ENCODE measurements around the gene CNIH3. TPM values are rescaled to one million over a fixed set of nuclear protein-coding genes. Genes with fewer than 3 reads are reported as not detected.

CNIH3 gene
- total and polyA plus RNA-seq, 12 donors, result 0.30 to 5.5 (median 2.2) TPM

DNA sequence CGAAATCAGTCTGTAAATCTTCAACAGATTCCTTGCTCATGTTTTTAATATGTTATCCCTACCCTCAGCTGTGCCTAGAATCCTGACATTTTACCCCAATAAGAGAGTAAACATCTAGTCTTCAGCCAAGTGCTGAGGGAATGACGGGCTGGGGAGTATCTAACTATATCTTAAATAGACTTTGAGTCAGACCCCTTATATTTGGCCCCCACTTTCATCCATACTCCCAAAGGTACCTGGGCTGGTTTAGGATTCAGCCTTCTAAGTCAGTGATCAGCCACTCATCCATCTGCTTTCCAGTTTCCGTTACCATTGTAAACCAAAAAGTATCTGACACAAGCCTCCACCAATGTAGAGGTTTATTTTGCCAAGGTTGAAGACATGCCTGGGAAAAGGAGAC, 36.1 kb upstream of the CNIH3 start:
- intact Hi-C loops (cut with DNase I), result no loop called here
- TF ChIP-seq POLR2A (IDR thresholded peaks at IDR 0.05), result no peak
- TF ChIP-seq, protein P1, sequence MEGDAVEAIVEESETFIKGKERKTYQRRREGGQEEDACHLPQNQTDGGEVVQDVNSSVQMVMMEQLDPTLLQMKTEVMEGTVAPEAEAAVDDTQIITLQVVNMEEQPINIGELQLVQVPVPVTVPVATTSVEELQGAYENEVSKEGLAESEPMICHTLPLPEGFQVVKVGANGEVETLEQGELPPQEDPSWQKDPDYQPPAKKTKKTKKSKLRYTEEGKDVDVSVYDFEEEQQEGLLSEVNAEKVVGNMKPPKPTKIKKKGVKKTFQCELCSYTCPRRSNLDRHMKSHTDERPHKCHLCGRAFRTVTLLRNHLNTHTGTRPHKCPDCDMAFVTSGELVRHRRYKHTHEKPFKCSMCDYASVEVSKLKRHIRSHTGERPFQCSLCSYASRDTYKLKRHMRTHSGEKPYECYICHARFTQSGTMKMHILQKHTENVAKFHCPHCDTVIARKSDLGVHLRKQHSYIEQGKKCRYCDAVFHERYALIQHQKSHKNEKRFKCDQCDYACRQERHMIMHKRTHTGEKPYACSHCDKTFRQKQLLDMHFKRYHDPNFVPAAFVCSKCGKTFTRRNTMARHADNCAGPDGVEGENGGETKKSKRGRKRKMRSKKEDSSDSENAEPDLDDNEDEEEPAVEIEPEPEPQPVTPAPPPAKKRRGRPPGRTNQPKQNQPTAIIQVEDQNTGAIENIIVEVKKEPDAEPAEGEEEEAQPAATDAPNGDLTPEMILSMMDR (IDR thresholded peaks at IDR 0.05), result no peak
- H3K27me3 ChIP-seq, result no peaks in the 10 kb centered on the region
- H3K4me1 ChIP-seq (replicated peaks in 1 of 2), result no peaks in the 10 kb centered on the region
- no peaks in the 10 kb centered on the region for H3K36me3 ChIP-seq (replicated peaks in 1 of 2)
- DNase-seq, result no peak
- H3K4me3 ChIP-seq, result no peak overlapping the region
- 76 to 88% (median 78%) methylated on average over 3 of the region's 3 CpGs for WGBS, 4 donors
- peaks cover 0 to 8% (median 0%) of the 10 kb centered on the region in 3 donors for H3K9me3 ChIP-seq (replicated peaks in 1 of 3)
- no peak overlapping the region for H3K27ac ChIP-seq

DNA sequence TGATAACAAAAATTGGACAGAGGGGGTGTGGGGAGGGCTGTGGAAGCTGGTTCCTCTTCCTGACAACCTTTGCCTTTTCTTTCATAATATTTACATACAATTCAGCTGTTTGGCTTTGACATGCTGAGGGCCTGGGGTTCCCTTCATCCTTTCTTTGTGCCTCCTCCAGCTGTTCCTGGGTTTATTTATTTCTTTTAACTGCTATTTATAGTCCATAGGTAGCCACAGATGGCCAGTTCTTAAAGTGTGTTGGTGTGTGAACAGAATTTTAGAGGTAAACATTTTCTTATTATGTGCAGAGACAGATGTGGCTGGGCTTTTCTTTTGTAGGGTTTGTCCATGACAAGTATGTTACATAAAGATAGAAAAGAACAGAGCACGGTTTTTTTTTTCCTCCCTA, 34.1 kb upstream of the CNIH3 start:
- DNase-seq, result no peak
- H3K4me3 ChIP-seq, result no peak overlapping the region
- 42 to 69% (median 60%) methylated on average over 1 of the region's 1 CpG for WGBS, 4 donors
- intact Hi-C loops (cut with DNase I), result no loop called here
- H3K27ac ChIP-seq, result no peak overlapping the region
- no peaks in the 10 kb centered on the region for H3K27me3 ChIP-seq
- no peaks in the 10 kb centered on the region for H3K4me1 ChIP-seq (replicated peaks in 1 of 2)
- TF ChIP-seq, protein P1 (IDR thresholded peaks at IDR 0.05), result no peak
- no peak for TF ChIP-seq POLR2A (IDR thresholded peaks at IDR 0.05)
- H3K9me3 ChIP-seq (replicated peaks in 1 of 3), result peaks cover 0 to under 1% (median 0%) of the 10 kb centered on the region in 3 donors
- no peaks in the 10 kb centered on the region for H3K36me3 ChIP-seq (replicated peaks in 1 of 2)

DNA sequence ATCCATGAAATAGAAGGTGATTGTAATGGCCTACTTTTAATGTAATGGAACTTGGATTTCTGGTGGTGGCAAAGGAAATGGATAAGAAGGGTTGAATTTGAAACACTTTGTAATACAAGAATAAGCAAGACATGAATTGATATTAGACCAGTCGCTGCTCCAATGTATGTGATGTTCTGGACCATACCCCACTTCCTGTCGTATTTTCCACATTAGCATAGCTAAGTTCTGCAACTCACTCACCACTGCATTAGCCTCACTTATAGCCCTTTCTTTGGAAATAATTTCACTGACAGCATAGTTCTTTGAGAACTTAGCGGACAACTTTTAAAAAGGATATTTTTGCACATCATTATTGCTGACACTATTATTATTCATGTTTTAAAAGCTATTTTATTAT, 32.3 kb upstream of the CNIH3 start:
- Histone ChIP-seq H3K27ac (no peak overlapping the region), H3K36me3 (replicated peaks in 1 of 2) (no peaks in the 10 kb centered on the region), H3K9me3 (replicated peaks in 1 of 3) (no peaks in the 10 kb centered on the region), H3K4me1 (replicated peaks in 1 of 2) (no peaks in the 10 kb centered on the region), H3K4me3 (no peak overlapping the region), H3K27me3 (no peaks in the 10 kb centered on the region)
- WGBS, 4 donors, result 86 to 93% (median 90%) methylated on average over 3 of the region's 3 CpGs
- TF ChIP-seq, protein P1 (IDR thresholded peaks at IDR 0.05), result no peak
- no peak for TF ChIP-seq POLR2A (IDR thresholded peaks at IDR 0.05)
- intact Hi-C loops (cut with DNase I), result no loop called here
- no peak for DNase-seq

DNA sequence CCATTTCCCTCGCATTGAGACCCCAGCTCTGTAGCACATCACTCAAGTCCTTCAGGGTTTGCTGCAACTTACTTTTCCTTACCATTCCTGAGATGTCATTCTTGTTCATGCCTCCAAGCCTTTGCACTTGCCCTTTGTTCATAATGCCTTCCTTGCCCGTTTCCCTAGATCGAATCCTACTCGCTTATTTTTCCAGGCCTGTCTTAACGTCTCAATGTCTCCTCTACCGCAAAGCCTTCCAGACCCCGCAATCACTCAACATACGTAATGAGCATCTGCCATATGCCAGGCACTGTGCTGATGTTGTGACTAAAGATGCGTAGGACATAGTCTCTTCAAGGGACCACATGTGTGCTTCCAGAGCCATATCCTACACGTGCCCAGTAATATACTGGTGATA, 31.1 kb upstream of the CNIH3 start:
- H3K27me3 ChIP-seq, result no peaks in the 10 kb centered on the region
- DNase-seq, result no peak
- no peak for TF ChIP-seq POLR2A (IDR thresholded peaks at IDR 0.05)
- TF ChIP-seq, protein P1 (IDR thresholded peaks at IDR 0.05), result no peak
- no peaks in the 10 kb centered on the region for H3K36me3 ChIP-seq (replicated peaks in 1 of 2)
- no peak overlapping the region for H3K4me3 ChIP-seq
- H3K9me3 ChIP-seq (replicated peaks in 1 of 3), result no peaks in the 10 kb centered on the region
- intact Hi-C loops (cut with DNase I), result no loop called here
- 87 to 93% (median 91%) methylated on average over 10 of the region's 10 CpGs for WGBS, 4 donors
- no peaks in the 10 kb centered on the region for H3K4me1 ChIP-seq (replicated peaks in 1 of 2)
- H3K27ac ChIP-seq, result no peak overlapping the region
